Right atrium auricular region (tissue), 2 donors: Measurements from ENCODE around the gene RASSF1. TPM values are rescaled to one million over a fixed set of nuclear protein-coding genes. Genes with fewer than 3 reads are reported as not detected.

Experiments
- DNase-seq: peaks from one replicate; pipeline ENCODE4 v3.0.0-alpha.2; 2019; ENCODE audit warnings: low spot score
- H3K27ac ChIP-seq, 2 donors: fragments of 200-600 bp; sonication (generic); 1 replicate in 1 of 2; 2 replicates in 1 of 2; pipeline ENCODE4 v1.5.1; 2016 to 2019
- H3K27me3 ChIP-seq, 2 donors: fragments of 200-600 bp; sonication (generic); one replicate each; pipeline versions ENCODE4 v1.5.1 to v1.6.0; 2017 to 2019
- H3K36me3 ChIP-seq: fragments of 200-600 bp; sonication (generic); one replicate; pipeline ENCODE4 v1.5.1; 2016
- H3K4me1 ChIP-seq, 2 donors: fragments of 200-600 bp; sonication (generic); one replicate each; pipeline versions ENCODE4 v1.5.1 to v1.6.0; 2017 to 2019
- H3K4me3 ChIP-seq, 2 donors: fragments of 200-600 bp; sonication (generic); 1 replicate in 1 of 2; 2 replicates in 1 of 2; pipeline ENCODE4 v1.5.1; 2017 to 2019; ENCODE audit warnings: mild to moderate bottlenecking in 1 of 2, moderate library complexity in 1 of 2
- H3K9me3 ChIP-seq, 2 donors: fragments of 200-600 bp; sonication (generic); one replicate each; pipeline ENCODE4 v1.5.1; 2019
- CTCF ChIP-seq, 2 donors: fragments of 200-600 bp; sonication (generic); IDR thresholded peaks; one replicate each; pipeline ENCODE4 v1.5.1; 2019; ENCODE audit warnings: antibody characterized with exemption in 2 of 2
- total RNA-seq, 2 donors: library from RNA; depleted of rRNA; stranded (reverse); fragments of >200 nt; gene quantifications; one replicate each; pipeline ENCODE4 v1.1.0, GENCODE V29; 2016

The RASSF1 gene
- total RNA-seq, 2 donors from 2014 or later, result 18.6 to 25.9 TPM

GRCh38 chr3:50383750-50384149 lies 43.1 kb upstream of the RASSF1 start:
- Histone ChIP-seq H3K4me3 (no peak overlapping the region), H3K4me1 (no peaks in the 10 kb centered on the region), H3K36me3 (no peaks in the 10 kb centered on the region), H3K27me3 (no peaks in the 10 kb centered on the region), H3K9me3 (no peaks in the 10 kb centered on the region), H3K27ac (no peak overlapping the region)
- TF ChIP-seq CTCF (IDR thresholded peaks at IDR 0.05), result no peak
- no peak for DNase-seq

- no peak overlapping the region for H3K4me3 ChIP-seq
- H3K36me3 ChIP-seq, result no peaks in the 10 kb centered on the region
- H3K9me3 ChIP-seq, result no peaks in the 10 kb centered on the region
- TF ChIP-seq CTCF (IDR thresholded peaks at IDR 0.05), result no peak
- DNase-seq, result no peak
- H3K27me3 ChIP-seq, result no peaks in the 10 kb centered on the region
- H3K27ac ChIP-seq, result no peak overlapping the region
- H3K4me1 ChIP-seq, result no peaks in the 10 kb centered on the region
These were observed 42.1 kb upstream of the RASSF1 start for GRCh38 chr3:50382722-50383121.

GRCh38 chr3:50381383-50381782 lies 40.7 kb upstream of the RASSF1 start:
- H3K4me3 ChIP-seq, result no peak overlapping the region
- TF ChIP-seq CTCF (IDR thresholded peaks at IDR 0.05), result no peak
- no peaks in the 10 kb centered on the region for H3K36me3 ChIP-seq
- H3K4me1 ChIP-seq, result no peaks in the 10 kb centered on the region
- no peak overlapping the region for H3K27ac ChIP-seq
- DNase-seq, result no peak
- H3K9me3 ChIP-seq, result no peaks in the 10 kb centered on the region
- H3K27me3 ChIP-seq, result no peaks in the 10 kb centered on the region

- no peak for DNase-seq
- Histone ChIP-seq H3K27me3 (no peaks in the 10 kb centered on the region), H3K36me3 (no peaks in the 10 kb centered on the region), H3K4me3 (no peak overlapping the region), H3K27ac (no peak overlapping the region), H3K9me3 (no peaks in the 10 kb centered on the region), H3K4me1 (no peaks in the 10 kb centered on the region)
- TF ChIP-seq CTCF (IDR thresholded peaks at IDR 0.05), result no peak
These were observed 39.9 kb upstream of the RASSF1 start for GRCh38 chr3:50380405-50381085.

GRCh38 chr3:50378757-50379156 lies 38.1 kb upstream of the RASSF1 start:
- Histone ChIP-seq H3K4me1 (no peaks in the 10 kb centered on the region), H3K9me3 (no peaks in the 10 kb centered on the region), H3K4me3 (no peak overlapping the region), H3K36me3 (no peaks in the 10 kb centered on the region), H3K27ac (no peak overlapping the region), H3K27me3 (no peaks in the 10 kb centered on the region)
- no peak for TF ChIP-seq CTCF (IDR thresholded peaks at IDR 0.05)
- no peak for DNase-seq

- DNase-seq, result no peak
- Histone ChIP-seq H3K4me3 (no peak overlapping the region), H3K27me3 (no peaks in the 10 kb centered on the region), H3K9me3 (no peaks in the 10 kb centered on the region), H3K36me3 (no peaks in the 10 kb centered on the region), H3K4me1 (no peaks in the 10 kb centered on the region), H3K27ac (no peak overlapping the region)
- no peak for TF ChIP-seq CTCF (IDR thresholded peaks at IDR 0.05)
These were observed 37.4 kb upstream of the RASSF1 start for GRCh38 chr3:50378024-50378423.
